ENCODE measurements around the gene GSK3A.

- TF ChIP-seq, protein P1, sequence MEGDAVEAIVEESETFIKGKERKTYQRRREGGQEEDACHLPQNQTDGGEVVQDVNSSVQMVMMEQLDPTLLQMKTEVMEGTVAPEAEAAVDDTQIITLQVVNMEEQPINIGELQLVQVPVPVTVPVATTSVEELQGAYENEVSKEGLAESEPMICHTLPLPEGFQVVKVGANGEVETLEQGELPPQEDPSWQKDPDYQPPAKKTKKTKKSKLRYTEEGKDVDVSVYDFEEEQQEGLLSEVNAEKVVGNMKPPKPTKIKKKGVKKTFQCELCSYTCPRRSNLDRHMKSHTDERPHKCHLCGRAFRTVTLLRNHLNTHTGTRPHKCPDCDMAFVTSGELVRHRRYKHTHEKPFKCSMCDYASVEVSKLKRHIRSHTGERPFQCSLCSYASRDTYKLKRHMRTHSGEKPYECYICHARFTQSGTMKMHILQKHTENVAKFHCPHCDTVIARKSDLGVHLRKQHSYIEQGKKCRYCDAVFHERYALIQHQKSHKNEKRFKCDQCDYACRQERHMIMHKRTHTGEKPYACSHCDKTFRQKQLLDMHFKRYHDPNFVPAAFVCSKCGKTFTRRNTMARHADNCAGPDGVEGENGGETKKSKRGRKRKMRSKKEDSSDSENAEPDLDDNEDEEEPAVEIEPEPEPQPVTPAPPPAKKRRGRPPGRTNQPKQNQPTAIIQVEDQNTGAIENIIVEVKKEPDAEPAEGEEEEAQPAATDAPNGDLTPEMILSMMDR (IDR thresholded peaks at IDR 0.05; ENCODE audit: poor library complexity), result no peak
- TF ChIP-seq EZH2phosphoT487 (IDR thresholded peaks at IDR 0.05; ENCODE audit: low read depth, severe bottlenecking, unreplicated experiment), result no peak
- no peak for TF ChIP-seq EZH2 (IDR thresholded peaks at IDR 0.05; ENCODE audit: borderline replicate concordance)
These were observed 49.0 kb upstream of the GSK3A start for GRCh38 chr19:42291435-42291810.
